WTC11 (cell line): Measurements from ENCODE around the gene GOLGB1. TPM values are rescaled to one million over a fixed set of nuclear protein-coding genes. Genes with fewer than 3 reads are reported as not detected.

Source experiments
- ATAC-seq: fragments of 200-7000 bp; cut with Tn5 transposase; 2 replicates; pipeline ENCODE4 v1.10.0; 2021; ENCODE audit warnings: mild to moderate bottlenecking, moderate library complexity
- CTCF ChIA-PET: fragments of 300-600 bp; sonication (Branson Sonifier 250); formaldehyde crosslinking; loops from one replicate; lab custom pipeline; 2021; ENCODE audit warnings: antibody characterized with exemption; lab: Charles Lee
- POLR2A ChIA-PET: fragments of 350-600 bp; sonication (Branson Sonifier 250); formaldehyde crosslinking; loops from one replicate; lab custom pipeline; 2021; ENCODE audit warnings: antibody characterized with exemption; lab: Charles Lee
- DNase-seq: peaks from one replicate; pipeline ENCODE4 v3.0.0; 2021; ENCODE audit warnings: low spot score
- H3K27ac Mint-ChIP-seq: 2 replicates; pipeline ENCODE4 v1.8.0; 2021; ENCODE audit warnings: mixed read lengths
- H3K27me3 Mint-ChIP-seq: 2 replicates; pipeline ENCODE4 v1.8.0; 2021; ENCODE audit warnings: low read depth, mild to moderate bottlenecking, moderate library complexity, mixed read lengths
- H3K36me3 Mint-ChIP-seq: 2 replicates; pipeline ENCODE4 v1.8.0; 2021; ENCODE audit warnings: mixed read lengths
- H3K4me1 Mint-ChIP-seq: 2 replicates; pipeline ENCODE4 v1.8.0; 2022; ENCODE audit warnings: mixed read lengths
- H3K4me3 Mint-ChIP-seq: 2 replicates; pipeline ENCODE4 v1.8.0; 2021; ENCODE audit warnings: mild to moderate bottlenecking, moderate library complexity, mixed read lengths
- H3K9me3 Mint-ChIP-seq: 2 replicates; pipeline ENCODE4 v1.8.0; 2021; ENCODE audit warnings: mixed read lengths
- ATF3 ChIP-seq: sonication (generic); formaldehyde crosslinking; conservative IDR thresholded peaks from 2 replicates; pipeline ENCODE4 v1.8.1; 2022; ENCODE audit warnings: mild to moderate bottlenecking, missing genetic modification reagents
- CREM ChIP-seq: sonication (generic); formaldehyde crosslinking; IDR thresholded peaks from 2 replicates; pipeline ENCODE4 v1.8.1; 2022; ENCODE audit warnings: mild to moderate bottlenecking, missing genetic modification reagents, moderate library complexity
- E2F5 ChIP-seq: sonication (generic); formaldehyde crosslinking; IDR thresholded peaks from 2 replicates; pipeline ENCODE4 v1.8.1; 2022; ENCODE audit warnings: mild to moderate bottlenecking, moderate library complexity, missing genetic modification reagents
- ESRRA ChIP-seq: sonication (generic); formaldehyde crosslinking; IDR thresholded peaks from 2 replicates; pipeline ENCODE4 v1.8.1; 2022; ENCODE audit warnings: mild to moderate bottlenecking, missing genetic modification reagents, borderline replicate concordance
- JUN ChIP-seq: sonication (generic); formaldehyde crosslinking; IDR thresholded peaks from 2 replicates; pipeline ENCODE4 v1.8.0; 2023; ENCODE audit warnings: mild to moderate bottlenecking, missing genetic modification reagents
- MLX ChIP-seq: sonication (generic); formaldehyde crosslinking; IDR thresholded peaks from 2 replicates; pipeline ENCODE4 v1.8.1; 2023; ENCODE audit warnings: mild to moderate bottlenecking, missing genetic modification reagents, moderate library complexity
- NR1H2 ChIP-seq: sonication (generic); formaldehyde crosslinking; IDR thresholded peaks from 2 replicates; pipeline ENCODE4 v1.9.0; 2021; ENCODE audit warnings: mild to moderate bottlenecking, moderate library complexity, missing genetic modification reagents
- NR3C1 ChIP-seq: sonication (generic); formaldehyde crosslinking; conservative IDR thresholded peaks from 2 replicates; pipeline ENCODE4 v1.8.1; 2023; ENCODE audit warnings: low read depth, mild to moderate bottlenecking, missing genetic modification reagents
- PRDM15 ChIP-seq: sonication (generic); formaldehyde crosslinking; IDR thresholded peaks from 2 replicates; pipeline ENCODE4 v1.8.0; 2022; ENCODE audit warnings: missing genetic modification reagents
- SMAD3 ChIP-seq: sonication (generic); formaldehyde crosslinking; IDR thresholded peaks from 2 replicates; pipeline ENCODE4 v1.8.0; 2022; ENCODE audit warnings: missing genetic modification reagents, mild to moderate bottlenecking, borderline replicate concordance
- SMAD4 ChIP-seq: sonication (generic); formaldehyde crosslinking; IDR thresholded peaks from 2 replicates; pipeline ENCODE4 v1.8.0; 2022; ENCODE audit warnings: mild to moderate bottlenecking, missing genetic modification reagents
- ZBTB21 ChIP-seq: sonication (generic); formaldehyde crosslinking; IDR thresholded peaks from 2 replicates; pipeline ENCODE4 v1.8.1; 2023; ENCODE audit warnings: mild to moderate bottlenecking, missing genetic modification reagents, borderline replicate concordance
- ZBTB43 ChIP-seq: sonication (generic); formaldehyde crosslinking; IDR thresholded peaks from 2 replicates; pipeline ENCODE4 v1.8.1; 2023; ENCODE audit warnings: mild to moderate bottlenecking, missing genetic modification reagents
- ZMAT4 ChIP-seq: fragments of 250-450 bp; sonication (Bioruptor Pico); IDR thresholded peaks from 2 replicates; pipeline ENCODE4 v1.9.0; 2021; ENCODE audit warnings: mild to moderate bottlenecking
- ZNF425 ChIP-seq: fragments of 250-450 bp; sonication (Bioruptor Pico); conservative IDR thresholded peaks from 2 replicates; pipeline ENCODE4 v1.9.0; 2021; ENCODE audit warnings: mild to moderate bottlenecking
- ZNF512 ChIP-seq: sonication (generic); formaldehyde crosslinking; IDR thresholded peaks from 2 replicates; pipeline ENCODE4 v1.8.1; 2022; ENCODE audit warnings: missing genetic modification reagents, borderline replicate concordance
- total RNA-seq: library from RNA; stranded (reverse); gene quantifications from 3 replicates; pipeline ENCODE4 v1.2.3, GENCODE V29; 2021

The GOLGB1 gene
- total RNA-seq, 1 experiment from 2014 or later: 33.8 TPM

- Mint-ChIP-seq H3K9me3 (no peaks in the 10 kb centered on the region), H3K4me1 (no peaks in the 10 kb centered on the region), H3K27me3 (no peaks in the 10 kb centered on the region), H3K27ac (no peak overlapping the region), H3K4me3 (no peak overlapping the region), H3K36me3 (peaks cover 15% of the 10 kb centered on the region)
- TF ChIP-seq SMAD4: no peak
- TF ChIP-seq MLX (CRISPR knock-in tag): no peak
- TF ChIP-seq CREM: no peak
- TF ChIP-seq JUN: no peak
- TF ChIP-seq NR1H2 (CRISPR knock-in tag): no peak
- TF ChIP-seq ATF3: no peak
- ChIA-PET CTCF (no interaction called here), POLR2A (no interaction called here)
- ATAC-seq: no peak
- DNase-seq: no peak
Measured at GRCh38 chr3:121794264-121794983, 44.9 kb upstream of the GOLGB1 start.

- ChIA-PET POLR2A (no interaction called here), CTCF (no interaction called here)
- ATAC-seq: no peak
- DNase-seq: no peak
- H3K27ac Mint-ChIP-seq: no peak overlapping the region
- TF ChIP-seq ZNF425 (CRISPR knock-in tag) (no peak), ZMAT4 (CRISPR knock-in tag) (no peak), ZBTB43 (CRISPR knock-in tag) (no peak), NR3C1 (CRISPR knock-in tag) (no peak), ZBTB21 (CRISPR knock-in tag) (no peak), PRDM15 (CRISPR knock-in tag) (no peak), ZNF512 (CRISPR knock-in tag) (no peak), SMAD3 (CRISPR knock-in tag) (no peak), NR1H2 (CRISPR knock-in tag) (no peak), E2F5 (CRISPR knock-in tag) (no peak), ESRRA (CRISPR knock-in tag) (no peak)
- TF ChIP-seq, all 79 proteins: peak for 0
- Mint-ChIP-seq H3K27me3 (no peaks in the 10 kb centered on the region), H3K4me1 (no peaks in the 10 kb centered on the region), H3K9me3 (no peaks in the 10 kb centered on the region), H3K4me3 (no peak overlapping the region), H3K36me3 (peaks cover 28% of the 10 kb centered on the region)
Measured at GRCh38 chr3:121793078-121793477, 43.5 kb upstream of the GOLGB1 start.
